NCI-H2171 (cell line): Measurements from ENCODE around the gene CRTAC1.

Source experiments
- DNase-seq: peaks from one replicate; lab custom pipeline; 2025; lab: John Stamatoyannopoulos, UW

Gene CRTAC1

GRCh38 chr10:97923476-97923875 lies 106.9 kb downstream of the CRTAC1 start:
- DNase-seq = no peak

DNA sequence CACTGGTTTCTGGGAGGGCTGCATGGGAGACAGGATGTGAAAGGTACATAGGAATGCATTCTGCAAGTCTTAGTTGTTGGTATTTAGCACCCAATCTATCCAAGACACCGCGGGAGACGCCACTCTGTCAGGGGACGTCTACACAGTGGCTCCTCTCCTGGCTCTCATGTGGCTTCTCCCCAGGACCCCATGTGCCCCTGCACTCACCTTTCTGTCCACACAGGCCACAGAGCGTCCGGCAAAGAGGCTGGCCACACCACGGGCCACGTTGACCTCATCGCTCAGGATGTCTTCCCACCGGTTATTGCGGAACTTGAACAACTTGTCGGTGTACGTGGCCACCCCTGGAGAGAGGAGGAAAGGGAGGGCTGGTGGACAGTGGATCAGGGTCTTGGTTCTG lies 107.4 kb downstream of the CRTAC1 start:
- no peak for DNase-seq

DNA sequence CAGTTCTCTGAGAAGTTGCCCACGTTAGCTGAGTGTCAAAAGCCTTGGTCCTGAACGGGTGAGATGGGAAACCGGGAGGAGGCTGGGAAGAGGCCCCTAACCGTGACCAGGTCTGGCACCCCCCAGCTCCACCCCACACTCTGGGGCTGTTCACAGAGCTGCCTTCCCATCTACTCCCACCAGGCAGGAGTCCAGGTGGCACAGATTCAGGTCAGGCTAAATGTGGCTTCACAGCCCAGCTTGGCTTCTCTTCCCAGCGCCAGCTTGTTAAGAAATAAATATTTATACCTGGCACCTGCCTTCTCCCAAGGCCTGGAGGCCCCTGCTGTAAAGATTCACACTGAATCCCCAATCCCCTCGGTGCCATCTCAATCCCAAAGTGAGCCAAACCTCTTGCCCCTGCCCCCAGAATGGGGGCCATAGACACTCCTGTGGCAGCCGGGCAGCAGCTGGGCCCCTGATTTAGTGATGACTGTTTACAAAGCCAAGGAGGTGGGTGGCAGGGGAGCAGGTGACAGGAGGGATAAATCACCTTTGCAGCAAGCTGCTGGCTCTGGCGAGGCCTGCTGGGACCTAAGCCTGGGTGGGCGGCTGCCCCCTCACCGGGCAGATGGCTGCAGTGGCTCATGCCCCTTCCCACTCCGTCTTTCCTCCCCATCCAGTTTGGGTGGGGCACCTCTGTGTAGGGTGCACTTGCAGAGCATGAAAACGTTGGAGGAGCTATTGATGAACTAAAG lies 108.2 kb downstream of the CRTAC1 start:
- DNase-seq = peak; percentile 51

DNA sequence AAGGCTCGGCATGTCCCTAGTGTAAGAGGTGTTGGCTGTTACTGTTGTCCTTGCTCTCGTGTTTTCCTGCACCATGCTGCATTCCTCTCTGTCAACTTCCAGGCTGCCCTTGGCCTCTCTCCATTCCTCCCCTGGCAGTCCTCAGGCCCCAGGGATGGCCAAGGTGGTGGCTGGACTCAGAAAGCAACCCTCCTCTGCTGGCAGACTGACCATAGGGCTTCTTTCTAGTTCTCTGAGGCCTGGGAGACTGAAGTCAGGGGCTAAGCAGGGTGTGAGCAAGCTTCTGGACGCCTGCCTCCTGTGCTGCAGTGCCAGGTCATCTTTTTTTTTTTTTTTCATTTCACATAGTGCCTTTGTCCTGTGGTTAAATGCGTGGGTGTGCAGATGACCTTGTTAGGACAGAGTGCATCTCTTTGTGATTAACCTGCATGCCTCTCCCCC lies 108.8 kb downstream of the CRTAC1 start:
- no peak for DNase-seq

- no peak for DNase-seq
These were observed 109.6 kb downstream of the CRTAC1 start for GRCh38 chr10:97920865-97921264.

- no peak for DNase-seq
These were observed 111.4 kb downstream of the CRTAC1 start for GRCh38 chr10:97919012-97919411.

DNA sequence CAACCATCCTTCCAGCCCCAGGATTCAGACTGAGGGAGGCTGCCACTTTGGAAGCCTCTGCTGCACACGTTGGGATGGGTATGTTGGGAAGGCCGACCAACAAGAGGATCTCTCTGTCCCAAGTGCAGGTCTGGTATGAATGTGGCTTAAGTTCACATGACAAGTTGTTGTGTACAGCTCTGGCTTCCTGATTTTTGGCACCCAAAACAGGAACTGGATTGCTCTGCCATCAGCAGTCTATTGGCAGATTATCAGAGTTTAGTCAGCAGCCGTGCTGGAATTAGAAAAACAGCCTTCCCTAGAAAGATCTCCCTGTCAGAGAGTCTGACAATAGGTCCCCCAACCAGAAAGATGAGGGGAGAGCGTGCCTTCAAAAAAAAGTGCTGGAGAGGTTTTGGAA lies 113.8 kb downstream of the CRTAC1 start:
- DNase-seq = no peak

DNA sequence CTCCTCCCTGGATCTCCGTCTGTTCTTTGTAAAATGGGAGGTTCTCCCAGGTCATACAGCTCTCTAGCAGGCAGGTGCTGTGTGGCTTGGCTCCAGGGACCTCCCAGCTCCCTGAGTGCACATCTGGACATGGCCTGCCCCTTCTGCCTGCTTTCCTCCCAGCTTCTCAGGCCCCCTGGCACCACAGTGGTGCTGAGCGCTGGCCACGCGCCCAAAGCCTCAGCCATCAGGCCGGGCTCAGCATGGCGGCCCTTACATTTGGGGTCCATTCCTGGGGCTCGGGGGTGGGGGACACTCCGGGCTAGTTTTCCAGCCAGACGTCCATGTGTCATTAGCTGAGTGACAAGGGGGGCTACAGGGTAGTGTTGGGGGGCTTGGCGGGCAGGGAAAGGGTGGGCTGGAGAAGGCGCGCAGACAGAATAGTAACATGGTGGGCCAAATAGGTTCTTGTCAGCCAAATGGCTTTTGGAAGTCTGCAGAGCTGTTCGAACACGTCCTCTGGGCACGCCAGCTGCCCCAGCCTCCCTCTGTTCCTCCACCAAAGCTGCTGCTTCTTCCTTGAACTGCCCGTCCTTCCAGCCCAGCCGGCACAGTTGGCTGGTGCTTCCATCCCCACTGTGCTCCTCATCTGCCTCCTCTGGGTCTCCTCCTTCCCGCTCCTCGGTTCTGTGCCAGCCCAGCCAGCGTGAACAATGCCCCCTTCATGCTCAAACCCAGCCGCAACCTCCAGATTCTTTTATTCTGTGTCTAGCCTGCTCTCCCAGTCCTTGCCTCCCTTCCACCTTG lies 114.9 kb downstream of the CRTAC1 start:
- DNase-seq = peak; percentile 31

DNA sequence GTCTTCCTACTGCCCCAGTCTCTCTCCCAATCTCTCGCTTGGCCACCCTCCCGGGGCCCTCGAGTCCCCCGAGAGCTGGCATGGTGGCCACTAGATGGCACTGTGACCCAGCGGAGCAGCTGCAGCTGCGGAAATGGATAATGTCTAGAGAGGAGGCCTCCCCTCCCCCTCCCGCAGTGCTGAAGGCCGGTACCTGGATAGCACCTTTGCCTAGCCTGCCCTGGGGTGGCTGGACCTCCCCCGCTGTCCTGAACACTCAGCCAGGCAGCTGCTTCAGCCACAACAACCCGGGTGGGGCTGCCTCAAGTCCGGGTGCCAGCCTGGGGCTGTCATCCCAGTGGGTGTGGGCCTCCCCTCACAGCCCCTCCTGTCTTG lies 115.6 kb downstream of the CRTAC1 start:
- DNase-seq = peak; percentile 25

DNA sequence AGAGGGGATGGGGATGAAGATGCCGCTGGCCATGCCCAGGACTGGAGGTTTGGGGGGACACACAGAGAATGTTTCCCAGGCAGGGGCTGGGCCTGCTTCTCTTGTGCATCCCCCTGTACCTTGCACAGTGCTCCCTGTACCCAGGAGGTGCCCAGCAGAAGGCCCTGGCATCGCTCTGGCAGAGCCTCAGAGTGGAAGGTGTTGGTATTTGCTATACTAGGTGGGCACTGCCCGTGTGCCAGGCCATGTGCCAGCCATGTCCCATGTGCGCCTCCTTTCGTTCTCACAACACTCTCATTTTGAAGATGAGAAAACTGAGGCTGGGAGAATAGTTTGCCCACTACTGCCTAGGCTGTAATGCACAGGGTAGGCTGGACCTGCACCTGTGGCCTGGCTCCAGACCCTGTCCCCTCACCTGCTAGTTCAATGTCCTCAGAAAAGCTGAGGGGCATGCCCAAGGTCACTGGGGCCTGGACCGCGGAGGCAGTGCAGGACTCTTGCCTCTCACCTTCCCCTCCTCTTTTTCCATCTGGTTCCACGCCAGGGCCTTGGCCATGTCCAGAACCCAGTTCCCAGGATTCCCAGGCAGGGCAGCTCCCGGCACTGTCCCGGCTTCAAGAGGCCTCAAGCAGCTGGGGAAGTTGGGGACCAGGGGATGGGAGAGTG lies 116.1 kb downstream of the CRTAC1 start:
- DNase-seq = no peak

- no peak for DNase-seq
These were observed 116.8 kb downstream of the CRTAC1 start for GRCh38 chr10:97913614-97914013.

DNA sequence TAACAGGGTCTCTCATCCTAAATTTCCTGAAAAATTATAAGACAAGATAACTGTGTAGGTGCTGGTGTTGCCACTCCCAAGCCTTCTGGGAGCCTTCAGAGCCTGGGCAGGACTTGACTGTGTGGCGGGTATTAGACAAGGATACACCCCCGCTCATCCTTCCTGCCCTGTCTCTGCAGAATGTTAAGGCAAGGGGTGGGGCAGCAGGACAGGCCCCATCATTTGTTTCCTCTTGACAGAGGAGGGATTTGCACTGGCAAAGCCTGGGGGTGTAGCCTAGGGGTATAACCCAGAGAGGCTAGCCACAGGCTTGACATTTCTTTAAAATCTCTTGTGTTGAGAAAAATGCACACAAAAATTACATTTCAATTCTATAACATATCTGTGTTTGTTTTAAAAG lies 117.2 kb downstream of the CRTAC1 start:
- DNase-seq = no peak

GRCh38 chr10:97911217-97911616 lies 119.2 kb downstream of the CRTAC1 start:
- no peak for DNase-seq

GRCh38 chr10:97910661-97911060 lies 119.8 kb downstream of the CRTAC1 start:
- no peak for DNase-seq

DNA sequence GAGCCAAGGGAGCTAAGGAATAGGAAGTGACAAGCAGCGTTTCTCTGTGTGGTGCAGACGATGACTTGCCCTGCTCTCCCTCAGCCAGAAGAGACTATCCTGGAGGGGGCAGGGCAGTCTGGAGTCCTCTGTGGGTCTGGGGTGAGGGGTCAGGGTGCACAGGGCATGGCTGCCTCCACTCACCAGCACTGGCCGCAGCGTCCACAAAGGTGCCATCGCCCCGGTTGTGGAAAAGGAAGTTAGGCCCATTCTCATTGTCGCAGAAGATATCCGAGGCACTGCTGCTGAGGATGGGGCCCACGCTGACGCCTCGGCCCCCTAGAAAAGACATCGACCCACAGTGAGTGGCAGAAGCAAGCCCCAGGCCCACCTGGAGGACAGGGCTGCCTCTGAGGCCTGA lies 122.6 kb downstream of the CRTAC1 start:
- no peak for DNase-seq

DNA sequence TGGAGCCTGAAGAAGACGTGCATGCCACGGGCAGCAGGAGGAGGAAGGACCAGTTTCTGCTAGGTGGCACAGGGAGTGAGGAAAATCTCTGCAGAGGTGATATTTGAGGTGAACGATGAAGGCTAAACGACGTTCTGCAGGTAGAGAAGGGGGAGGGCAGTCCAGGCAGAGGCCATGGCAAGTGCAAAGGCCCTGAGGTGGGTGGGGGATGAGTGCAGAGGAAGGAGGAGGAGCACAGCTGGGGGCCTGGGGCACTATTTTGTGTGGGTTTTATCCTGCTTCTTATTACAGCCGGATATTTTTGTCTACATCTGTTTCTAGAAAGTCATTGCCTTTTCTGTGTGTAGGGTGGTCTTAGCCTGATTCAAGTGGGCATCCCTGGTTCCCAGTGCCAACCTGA lies 123.2 kb downstream of the CRTAC1 start:
- no peak for DNase-seq

DNA sequence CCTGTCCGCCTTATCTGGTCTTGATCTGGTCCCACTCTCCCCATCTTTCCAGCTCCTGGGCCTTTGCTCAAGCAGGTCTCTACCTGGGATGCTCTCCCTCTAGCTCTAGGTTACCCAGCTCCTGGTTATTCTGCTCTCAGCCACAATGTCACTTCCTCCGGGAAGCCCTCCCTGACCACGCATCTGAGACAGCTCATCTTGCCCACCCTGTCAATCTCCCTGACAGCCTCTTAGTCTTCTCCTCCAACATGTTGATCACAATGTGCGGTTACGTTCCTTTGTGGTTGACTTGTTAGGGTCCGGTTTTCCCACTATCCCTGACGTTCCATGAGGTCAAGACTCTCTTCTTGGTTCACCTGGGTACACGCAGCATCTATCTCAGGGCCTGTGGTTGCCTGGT lies 125.1 kb downstream of the CRTAC1 start:
- no peak for DNase-seq

DNA sequence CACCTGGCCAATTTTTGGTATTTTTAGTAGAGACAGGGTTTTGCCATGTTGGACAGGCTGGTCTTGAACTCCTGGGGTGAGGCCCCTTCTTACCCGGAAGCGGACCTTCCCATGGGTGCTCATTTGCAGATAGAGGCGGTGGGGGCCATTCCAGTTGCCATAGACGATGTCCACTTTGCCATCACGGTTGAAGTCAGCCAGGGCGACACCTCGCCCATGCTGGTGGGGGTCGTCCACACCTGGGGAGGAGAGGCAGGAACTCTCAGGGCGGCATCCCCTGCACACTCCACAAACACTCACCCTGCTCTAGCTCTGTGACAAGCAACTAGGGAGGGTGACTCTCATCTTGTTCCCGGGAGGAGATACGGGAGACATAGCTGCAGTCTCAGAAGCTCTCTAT lies 125.8 kb downstream of the CRTAC1 start:
- no peak for DNase-seq

GRCh38 chr10:97904018-97904381 lies 126.4 kb downstream of the CRTAC1 start:
- DNase-seq = no peak

GRCh38 chr10:97903128-97904017 lies 127.0 kb downstream of the CRTAC1 start:
- DNase-seq = peak; percentile 57

DNA sequence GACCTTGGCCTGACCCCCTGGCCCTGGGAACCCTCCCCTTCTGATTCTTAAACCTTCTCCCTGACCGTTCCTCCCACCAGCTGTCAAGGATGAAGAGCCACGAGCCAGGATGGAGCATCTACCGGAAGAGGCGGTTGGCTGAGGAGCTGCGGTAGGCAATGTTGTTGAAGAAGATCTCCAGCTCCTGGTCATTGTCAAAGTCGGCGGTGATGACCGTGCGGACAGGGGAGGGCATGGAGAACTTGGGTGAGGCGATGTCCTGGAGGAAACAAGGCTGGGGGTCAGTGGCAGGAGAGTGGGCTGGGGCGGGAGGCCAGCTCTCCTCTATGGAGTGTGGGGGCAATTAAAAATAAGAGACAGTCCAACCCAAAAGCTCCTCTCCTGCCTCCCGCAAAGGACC lies 129.0 kb downstream of the CRTAC1 start:
- no peak for DNase-seq

DNA sequence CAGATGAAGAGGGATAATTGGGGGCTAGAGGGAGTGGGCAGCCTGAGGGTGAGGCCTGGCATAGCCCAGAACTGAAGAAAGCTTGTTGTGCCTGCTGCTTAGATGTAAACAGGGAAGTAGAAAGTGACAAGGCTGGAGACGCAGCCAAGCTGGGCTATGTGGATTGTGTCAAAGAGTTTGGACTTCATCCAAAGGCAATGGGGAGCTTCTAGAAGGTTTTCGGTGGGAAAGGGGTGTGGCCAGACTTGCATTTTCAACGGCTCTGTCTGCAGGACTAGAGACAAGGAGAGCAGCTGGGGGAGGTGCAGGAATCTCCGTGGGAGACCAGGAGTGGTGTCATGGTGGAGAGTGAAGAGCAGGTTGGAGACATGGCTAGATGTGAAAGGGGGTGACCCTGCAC lies 132.0 kb downstream of the CRTAC1 start:
- DNase-seq = no peak
